Nephron (organoid): Measurements from ENCODE around the gene ANXA9.

Experiments
- H3K27ac Mint-ChIP-seq, 3 experiments: 2 replicates each; pipeline ENCODE4 v1.8.0; 2020; ENCODE audit warnings: mixed read lengths in 3 of 3, mild to moderate bottlenecking in 2 of 3, moderate library complexity in 1 of 3
- H3K27me3 Mint-ChIP-seq: 2 replicates; pipeline ENCODE4 v1.8.0; 2021; ENCODE audit warnings: low read depth, mild to moderate bottlenecking, moderate library complexity, mixed read lengths
- H3K36me3 Mint-ChIP-seq: 2 replicates; pipeline ENCODE4 v1.8.0; 2020; ENCODE audit warnings: low read depth, mixed read lengths
- H3K4me1 Mint-ChIP-seq: 2 replicates; pipeline ENCODE4 v1.8.0; 2020; ENCODE audit warnings: mixed read lengths
- H3K4me3 Mint-ChIP-seq, 3 experiments: 2 replicates each; pipeline ENCODE4 v1.8.0; 2020; ENCODE audit warnings: mild to moderate bottlenecking in 3 of 3, mixed read lengths in 3 of 3, moderate library complexity in 2 of 3
- H3K9me3 Mint-ChIP-seq: 2 replicates; pipeline ENCODE4 v1.8.0; 2020; ENCODE audit warnings: mixed read lengths
- CTCF ChIP-seq, 3 experiments: fragments of 200-600 bp; sonication (generic); IDR thresholded peaks; one replicate each; pipeline ENCODE4 v1.5.0; 2021; ENCODE audit warnings: antibody characterized with exemption in 3 of 3; ENCODE audit not compliant: unreplicated experiment in 3 of 3

The ANXA9 gene

DNA sequence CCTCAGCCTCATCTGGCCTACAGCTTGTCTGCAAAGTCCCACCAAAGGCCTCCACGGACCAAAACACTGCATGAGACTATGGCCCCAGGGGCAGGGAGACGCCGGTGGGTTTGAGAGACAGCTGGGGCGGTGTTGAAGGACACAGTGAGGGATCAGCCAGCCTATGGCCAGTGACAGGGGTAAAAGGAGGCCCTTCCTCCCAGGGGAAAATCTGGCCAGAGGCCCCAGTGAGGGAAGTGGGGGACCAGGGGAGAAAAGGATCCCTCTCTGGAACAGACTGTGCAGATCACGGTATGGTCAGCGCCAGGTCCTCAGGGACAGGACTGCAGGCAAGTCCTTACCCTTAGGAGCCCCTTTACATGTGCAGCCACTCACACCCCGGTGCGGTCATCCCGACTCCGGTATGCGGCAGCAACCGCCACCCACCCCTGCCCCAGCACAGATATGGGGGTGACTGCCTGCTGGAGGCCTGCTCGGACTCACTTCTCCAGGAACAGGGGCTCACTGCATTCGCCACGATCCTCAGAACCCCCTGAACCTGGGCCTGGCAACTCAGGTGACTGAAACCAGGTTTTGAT, 8.7 kb upstream of the ANXA9 start:
- peaks cover 41% of the 10 kb centered on the region for H3K4me1 Mint-ChIP-seq
- H3K36me3 Mint-ChIP-seq = peaks cover 6% of the 10 kb centered on the region
- TF ChIP-seq CTCF (IDR thresholded peaks at IDR 0.05; ENCODE audit: unreplicated experiment in 3 of 3) = no peak
- peak overlapping the region; percentile 88 to 93 (median 92) for H3K27ac Mint-ChIP-seq
- H3K9me3 Mint-ChIP-seq = no peaks in the 10 kb centered on the region
- peaks cover 7% of the 10 kb centered on the region for H3K27me3 Mint-ChIP-seq
- H3K4me3 Mint-ChIP-seq = peak overlapping the region; percentile 88 to 90 (median 90)

DNA sequence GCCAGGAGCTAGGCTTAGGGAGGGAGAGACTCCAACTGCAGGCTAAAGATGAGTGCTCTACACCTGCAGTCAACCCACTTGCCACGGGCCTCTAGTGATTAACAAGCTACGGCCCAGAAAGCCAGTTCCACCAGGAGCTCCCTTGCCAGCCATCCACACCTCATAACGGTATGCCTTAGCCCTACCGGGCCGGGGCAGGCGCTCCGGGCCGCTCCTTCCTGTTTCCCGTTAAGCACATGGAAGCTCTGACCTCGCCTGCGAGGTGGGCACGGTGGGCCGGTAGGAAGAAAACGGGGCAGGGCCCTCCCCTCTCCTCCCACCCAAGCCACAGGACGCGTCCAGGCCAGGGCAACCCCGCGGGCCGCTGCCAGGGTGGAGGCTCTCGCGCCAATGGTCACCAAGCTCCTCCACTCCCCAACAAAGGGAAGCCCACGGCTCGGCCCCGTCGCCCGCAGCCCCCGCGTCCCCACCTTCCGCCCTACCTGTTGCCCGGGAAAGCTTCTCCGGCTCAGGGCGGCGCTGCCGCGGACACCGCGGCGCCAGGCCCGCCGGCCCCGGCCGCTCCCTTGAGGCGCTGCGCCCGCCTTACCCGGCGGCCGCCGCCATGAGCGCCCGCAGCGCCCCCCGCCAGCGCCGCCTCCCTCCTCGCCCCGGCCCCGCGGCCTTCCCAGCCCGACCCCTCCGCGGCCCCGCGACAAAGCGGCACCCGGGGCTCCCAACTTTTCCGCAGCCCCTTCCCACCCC, 8.1 kb upstream of the ANXA9 start:
- H3K36me3 Mint-ChIP-seq = peaks cover under 1% of the 10 kb centered on the region
- H3K27ac Mint-ChIP-seq = peak overlapping the region; percentile 88 to 93 (median 92)
- H3K4me3 Mint-ChIP-seq = peak overlapping the region; percentile 88 to 90 (median 90)
- peaks cover 41% of the 10 kb centered on the region for H3K4me1 Mint-ChIP-seq
- H3K27me3 Mint-ChIP-seq = peaks cover 7% of the 10 kb centered on the region
- no peaks in the 10 kb centered on the region for H3K9me3 Mint-ChIP-seq
- TF ChIP-seq CTCF (IDR thresholded peaks at IDR 0.05; ENCODE audit: unreplicated experiment in 3 of 3) = no peak

- H3K4me1 Mint-ChIP-seq = peaks cover 47% of the 10 kb centered on the region
- H3K9me3 Mint-ChIP-seq = no peaks in the 10 kb centered on the region
- peak within 1 kb of the TSS; percentile 88 to 93 (median 92) for H3K27ac Mint-ChIP-seq
- no peak for TF ChIP-seq CTCF (IDR thresholded peaks at IDR 0.05; ENCODE audit: unreplicated experiment in 3 of 3)
- peak within 1 kb of the TSS; percentile 88 to 90 (median 90) for H3K4me3 Mint-ChIP-seq
- H3K36me3 Mint-ChIP-seq = no peaks in the 10 kb centered on the region
- H3K27me3 Mint-ChIP-seq = peaks cover 7% of the 10 kb centered on the region
These were observed 7.3 kb upstream of the ANXA9 start, which contains the start of gene CERS2 for GRCh38 chr1:150974580-150975478. Gene CERS2, minus strand, starts transcription at chr1:150974835. Its CDS starts 5,745 bp downstream, at chr1:150969090.

- peak overlapping the region; percentile 55 to 86 (median 69) for H3K27ac Mint-ChIP-seq
- H3K27me3 Mint-ChIP-seq = peaks cover 7% of the 10 kb centered on the region
- no peaks in the 10 kb centered on the region for H3K36me3 Mint-ChIP-seq
- peaks cover 38% of the 10 kb centered on the region for H3K4me1 Mint-ChIP-seq
- peak overlapping the region; percentile 63 to 81 (median 75) for H3K4me3 Mint-ChIP-seq
- H3K9me3 Mint-ChIP-seq = no peaks in the 10 kb centered on the region
- TF ChIP-seq CTCF (IDR thresholded peaks at IDR 0.05; ENCODE audit: unreplicated experiment in 3 of 3) = no peak
These were observed 5.7 kb upstream of the ANXA9 start for GRCh38 chr1:150976401-150976821.

DNA sequence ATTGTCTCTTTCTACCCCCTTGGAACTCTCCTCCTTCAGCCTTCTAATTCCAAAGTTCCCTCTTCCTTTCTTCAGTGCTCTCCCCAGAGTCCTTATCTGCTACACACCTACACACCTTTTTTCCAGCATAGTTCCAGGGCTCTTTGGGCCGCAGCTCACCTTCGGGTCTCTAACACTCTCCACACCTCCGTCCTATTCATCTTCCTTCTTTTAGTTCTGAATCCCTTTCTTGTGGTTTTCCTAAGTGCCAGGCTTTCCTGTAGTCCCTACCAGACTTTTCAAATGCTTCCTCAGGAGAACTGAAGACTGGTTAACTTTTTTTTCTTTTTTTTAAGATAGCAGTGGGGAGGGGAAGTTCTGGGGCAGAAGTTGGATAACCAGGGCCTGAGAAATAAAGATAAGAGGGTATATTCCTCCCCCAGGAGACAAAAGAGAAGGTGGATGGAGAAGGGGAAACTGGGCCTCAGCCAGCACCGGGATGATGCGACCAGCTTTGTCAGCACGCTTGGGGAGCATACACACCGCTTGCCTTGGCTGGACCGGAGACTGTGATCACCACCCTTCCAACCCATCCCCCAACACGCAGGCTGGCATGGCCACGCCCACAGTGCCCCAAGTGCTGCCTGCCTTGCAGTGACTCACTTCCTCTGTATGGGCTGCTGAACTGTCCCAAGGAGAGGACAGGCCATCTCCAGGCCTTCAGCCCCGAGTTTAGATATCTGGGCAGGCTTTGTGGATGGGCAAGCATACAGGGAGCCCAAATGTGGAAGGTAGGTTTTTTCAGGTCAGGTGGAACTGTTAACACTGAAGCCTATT, 5.0 kb upstream of the ANXA9 start:
- no peaks in the 10 kb centered on the region for H3K36me3 Mint-ChIP-seq
- H3K9me3 Mint-ChIP-seq = no peaks in the 10 kb centered on the region
- H3K27ac Mint-ChIP-seq = peak overlapping the region; percentile 69 to 86 (median 71)
- TF ChIP-seq CTCF (IDR thresholded peaks at IDR 0.05; ENCODE audit: unreplicated experiment in 3 of 3) = no peak
- H3K4me1 Mint-ChIP-seq = peaks cover 38% of the 10 kb centered on the region
- H3K27me3 Mint-ChIP-seq = peaks cover 7% of the 10 kb centered on the region
- H3K4me3 Mint-ChIP-seq = peak overlapping the region; percentile 63 to 81 (median 75)
